WTC11 (cell line): ENCODE measurements around the gene SENP1. TPM values are rescaled to one million over a fixed set of nuclear protein-coding genes. Genes with fewer than 3 reads are reported as not detected.

Source experiments
- ATAC-seq: fragments of 200-7000 bp; cut with Tn5 transposase; 2 replicates; pipeline ENCODE4 v1.10.0; 2021; ENCODE audit warnings: mild to moderate bottlenecking, moderate library complexity
- CTCF ChIA-PET: fragments of 300-600 bp; sonication (Branson Sonifier 250); formaldehyde crosslinking; loops from one replicate; lab custom pipeline; 2021; ENCODE audit warnings: antibody characterized with exemption; lab: Charles Lee
- POLR2A ChIA-PET: fragments of 350-600 bp; sonication (Branson Sonifier 250); formaldehyde crosslinking; loops from one replicate; lab custom pipeline; 2021; ENCODE audit warnings: antibody characterized with exemption; lab: Charles Lee
- DNase-seq: peaks from one replicate; pipeline ENCODE4 v3.0.0; 2021; ENCODE audit warnings: low spot score
- H3K27ac Mint-ChIP-seq: 2 replicates; pipeline ENCODE4 v1.8.0; 2021; ENCODE audit warnings: mixed read lengths
- H3K27me3 Mint-ChIP-seq: 2 replicates; pipeline ENCODE4 v1.8.0; 2021; ENCODE audit warnings: low read depth, mild to moderate bottlenecking, moderate library complexity, mixed read lengths
- H3K36me3 Mint-ChIP-seq: 2 replicates; pipeline ENCODE4 v1.8.0; 2021; ENCODE audit warnings: mixed read lengths
- H3K4me1 Mint-ChIP-seq: 2 replicates; pipeline ENCODE4 v1.8.0; 2022; ENCODE audit warnings: mixed read lengths
- H3K4me3 Mint-ChIP-seq: 2 replicates; pipeline ENCODE4 v1.8.0; 2021; ENCODE audit warnings: mild to moderate bottlenecking, moderate library complexity, mixed read lengths
- H3K9me3 Mint-ChIP-seq: 2 replicates; pipeline ENCODE4 v1.8.0; 2021; ENCODE audit warnings: mixed read lengths
- AFF4 ChIP-seq: sonication (generic); formaldehyde crosslinking; IDR thresholded peaks from 2 replicates; pipeline ENCODE4 v1.8.1; 2023; ENCODE audit warnings: mild to moderate bottlenecking, missing genetic modification reagents, borderline replicate concordance
- ARID4B ChIP-seq: sonication (generic); formaldehyde crosslinking; IDR thresholded peaks from 2 replicates; pipeline ENCODE4 v1.8.0; 2023; ENCODE audit warnings: missing genetic modification reagents, mild to moderate bottlenecking, borderline replicate concordance
- ATF1 ChIP-seq: sonication (generic); formaldehyde crosslinking; IDR thresholded peaks from 2 replicates; pipeline ENCODE4 v1.8.1; 2023; ENCODE audit warnings: mild to moderate bottlenecking, moderate library complexity, missing genetic modification reagents
- FOXK1 ChIP-seq: sonication (generic); formaldehyde crosslinking; IDR thresholded peaks from 2 replicates; pipeline ENCODE4 v1.8.0; 2022; ENCODE audit warnings: mild to moderate bottlenecking, moderate library complexity, missing genetic modification reagents
- GTF2I ChIP-seq: fragments of 250-450 bp; sonication (Bioruptor Pico); conservative IDR thresholded peaks from 2 replicates; pipeline ENCODE4 v1.4.0; 2021; ENCODE audit warnings: mild to moderate bottlenecking
- HMGXB4 ChIP-seq: sonication (generic); formaldehyde crosslinking; IDR thresholded peaks from 2 replicates; pipeline ENCODE4 v1.8.1; 2023; ENCODE audit warnings: mild to moderate bottlenecking, moderate library complexity, missing genetic modification reagents
- NFATC4 ChIP-seq: fragments of 250-450 bp; sonication (Bioruptor Pico); IDR thresholded peaks from 2 replicates; pipeline ENCODE4 v1.9.0; 2021; ENCODE audit warnings: mild to moderate bottlenecking
- OVOL2 ChIP-seq: fragments of 250-450 bp; sonication (Bioruptor Pico); IDR thresholded peaks from 2 replicates; pipeline ENCODE4 v1.9.0; 2021; ENCODE audit warnings: mild to moderate bottlenecking, borderline replicate concordance
- RELA ChIP-seq: sonication (generic); formaldehyde crosslinking; IDR thresholded peaks from 2 replicates; pipeline ENCODE4 v1.8.1; 2022; ENCODE audit warnings: missing genetic modification reagents, mild to moderate bottlenecking, borderline replicate concordance
- SMAD3 ChIP-seq: sonication (generic); formaldehyde crosslinking; IDR thresholded peaks from 2 replicates; pipeline ENCODE4 v1.8.0; 2022; ENCODE audit warnings: missing genetic modification reagents, mild to moderate bottlenecking, borderline replicate concordance
- SOX15 ChIP-seq: fragments of 250-450 bp; sonication (Bioruptor Pico); IDR thresholded peaks from 2 replicates; pipeline ENCODE4 v1.9.0; 2021; ENCODE audit warnings: mild to moderate bottlenecking
- STAT6 ChIP-seq: sonication (generic); formaldehyde crosslinking; conservative IDR thresholded peaks from 2 replicates; pipeline ENCODE4 v1.8.1; 2023; ENCODE audit warnings: mild to moderate bottlenecking, low read depth, missing genetic modification reagents, moderate library complexity
- TEAD4 ChIP-seq: sonication (generic); formaldehyde crosslinking; IDR thresholded peaks from 2 replicates; pipeline ENCODE4 v1.8.0; 2022; ENCODE audit warnings: mild to moderate bottlenecking, missing genetic modification reagents
- ZNF396 ChIP-seq: fragments of 250-450 bp; sonication (Bioruptor Pico); IDR thresholded peaks from 2 replicates; pipeline ENCODE4 v1.8.0; 2021; ENCODE audit warnings: mild to moderate bottlenecking, moderate library complexity, borderline replicate concordance
- ZNF425 ChIP-seq: fragments of 250-450 bp; sonication (Bioruptor Pico); conservative IDR thresholded peaks from 2 replicates; pipeline ENCODE4 v1.9.0; 2021; ENCODE audit warnings: mild to moderate bottlenecking
- ZNF671 ChIP-seq: fragments of 250-450 bp; sonication (Bioruptor Pico); IDR thresholded peaks from 2 replicates; pipeline ENCODE4 v1.8.0; 2021; ENCODE audit warnings: mild to moderate bottlenecking
- total RNA-seq: library from RNA; stranded (reverse); gene quantifications from 3 replicates; pipeline ENCODE4 v1.2.3, GENCODE V29; 2021

Gene SENP1
- total RNA-seq, 1 experiment from 2014 or later = 20.4 TPM

GRCh38 chr12:48043771-48044170, 62.1 kb downstream of the SENP1 start (continued):
- TF ChIP-seq HMGXB4 (CRISPR knock-in tag) (no peak), STAT6 (CRISPR knock-in tag) (no peak), FOXK1 (CRISPR knock-in tag) (no peak)

GRCh38 chr12:48041591-48042423, 64.1 kb downstream of the SENP1 start:
- peaks cover 33% of the 10 kb centered on the region for H3K27me3 Mint-ChIP-seq
- no peak overlapping the region for H3K4me3 Mint-ChIP-seq
- ChIA-PET CTCF (interaction anchor here (0.8 kb wide), 1 partner anchor 11 kb away, joined by 3 read pairs; no protein-coding TSS in a partner anchor), POLR2A (no interaction called here)
- H3K4me1 Mint-ChIP-seq = peaks cover 26% of the 10 kb centered on the region
- H3K27ac Mint-ChIP-seq = no peak overlapping the region
- no peak for ATAC-seq
- peaks cover 22% of the 10 kb centered on the region for H3K36me3 Mint-ChIP-seq
- no peaks in the 10 kb centered on the region for H3K9me3 Mint-ChIP-seq
- DNase-seq = no peak
- TF ChIP-seq HMGXB4 (CRISPR knock-in tag) (no peak), RELA (CRISPR knock-in tag) (no peak), ARID4B (CRISPR knock-in tag) (no peak), ZNF425 (CRISPR knock-in tag) (no peak), NFATC4 (CRISPR knock-in tag) (no peak), TEAD4 (CRISPR knock-in tag) (no peak), SMAD3 (no peak), ZNF671 (CRISPR knock-in tag) (no peak), ATF1 (CRISPR knock-in tag) (no peak), SOX15 (CRISPR knock-in tag) (no peak), OVOL2 (CRISPR knock-in tag) (no peak), ZNF396 (CRISPR knock-in tag) (no peak), AFF4 (CRISPR knock-in tag) (no peak), GTF2I (CRISPR knock-in tag) (no peak)
